HepG2 (cell line): ENCODE data around the gene ACAP3. TPM values are rescaled to one million over a fixed set of nuclear protein-coding genes. Genes with fewer than 3 reads are reported as not detected.

Experiments
- ATRX ChIP-seq: sonication (generic); formaldehyde crosslinking; IDR thresholded peaks from 2 replicates; pipeline ENCODE4 v1.4.0; 2020; ENCODE audit warnings: missing genetic modification reagents, borderline replicate concordance
- ELF3 ChIP-seq: IDR thresholded peaks from 2 replicates; pipeline ENCODE4 v1.6.1; 2016; ENCODE audit warnings: missing genetic modification reagents, missing compliant biosample characterization
- HNRNPLL ChIP-seq: fragments of 200-400 bp; formaldehyde crosslinking; IDR thresholded peaks from 2 replicates; pipeline ENCODE4 v1.6.1; 2017; ENCODE audit warnings: mild to moderate bottlenecking, low read depth, low read length; ENCODE audit not compliant: poor library complexity, severe bottlenecking
- KLF13 ChIP-seq: sonication (generic); formaldehyde crosslinking; IDR thresholded peaks from 2 replicates; pipeline ENCODE4 v1.4.0; 2020; ENCODE audit warnings: mild to moderate bottlenecking, missing genetic modification reagents
- MTF2 ChIP-seq: sonication (generic); formaldehyde crosslinking; IDR thresholded peaks from 2 replicates; pipeline ENCODE4 v1.5.0; 2020; ENCODE audit warnings: missing genetic modification reagents, borderline replicate concordance
- NFIC ChIP-seq: IDR thresholded peaks from 2 replicates; pipeline ENCODE4 v1.6.1; 2012; ENCODE audit warnings: mild to moderate bottlenecking, low read length, inconsistent platforms
- NKX3-1 ChIP-seq: sonication (generic); formaldehyde crosslinking; IDR thresholded peaks from 2 replicates; pipeline ENCODE4 v1.5.0; 2020; ENCODE audit warnings: missing genetic modification reagents
- PPARG ChIP-seq: conservative IDR thresholded peaks from 2 replicates; pipeline ENCODE4 v1.6.1; 2016; ENCODE audit warnings: missing biosample characterization, missing genetic modification reagents
- RFX1 ChIP-seq: fragments of 450-650 bp; IDR thresholded peaks from 2 replicates; pipeline ENCODE4 v1.6.1; 2017
- SIX1 ChIP-seq: sonication (generic); formaldehyde crosslinking; IDR thresholded peaks from 2 replicates; pipeline ENCODE4 v1.4.0; 2020; ENCODE audit warnings: missing genetic modification reagents, borderline replicate concordance
- TBX3 ChIP-seq: fragments of 450-650 bp; IDR thresholded peaks from 2 replicates; pipeline ENCODE4 v1.6.1; 2017; ENCODE audit warnings: antibody characterized with exemption, mild to moderate bottlenecking, inconsistent platforms, borderline replicate concordance
- U2AF1 ChIP-seq: fragments of 200-400 bp; formaldehyde crosslinking; optimal IDR thresholded peaks from 2 replicates; pipeline ENCODE3; 2017; ENCODE audit warnings: mild to moderate bottlenecking, low read depth, low read length
- YEATS4 ChIP-seq: sonication (generic); formaldehyde crosslinking; IDR thresholded peaks from 2 replicates; pipeline ENCODE4 v1.4.0; 2020; ENCODE audit warnings: missing genetic modification reagents, borderline replicate concordance
- ZFY ChIP-seq: sonication (generic); formaldehyde crosslinking; IDR thresholded peaks from 2 replicates; pipeline ENCODE4 v1.4.0; 2020; ENCODE audit warnings: missing genetic modification reagents
- ZNF143 ChIP-seq: sonication (generic); formaldehyde crosslinking; IDR thresholded peaks from 2 replicates; pipeline ENCODE4 v1.4.0; 2020; ENCODE audit warnings: missing genetic modification reagents
- ZNF296 ChIP-seq: sonication (generic); formaldehyde crosslinking; conservative IDR thresholded peaks from 2 replicates; pipeline ENCODE4 v1.5.0; 2020; ENCODE audit warnings: mild to moderate bottlenecking, missing genetic modification reagents
- ZNF501 ChIP-seq: sonication (generic); formaldehyde crosslinking; IDR thresholded peaks from 2 replicates; pipeline ENCODE4 v1.5.1; 2020; ENCODE audit warnings: mild to moderate bottlenecking, moderate library complexity, missing genetic modification reagents
- ZNF546 ChIP-seq: sonication (generic); formaldehyde crosslinking; conservative IDR thresholded peaks from 2 replicates; pipeline ENCODE4 v1.8.1; 2023; ENCODE audit warnings: mild to moderate bottlenecking, missing genetic modification reagents
- ZNF577 ChIP-seq: sonication (generic); formaldehyde crosslinking; IDR thresholded peaks from 2 replicates; pipeline ENCODE4 v1.4.0; 2020; ENCODE audit warnings: mild to moderate bottlenecking, low read depth, missing genetic modification reagents, borderline replicate concordance
- ZNF766 ChIP-seq: sonication (generic); formaldehyde crosslinking; IDR thresholded peaks from 2 replicates; pipeline ENCODE4 v1.5.0; 2020; ENCODE audit warnings: missing genetic modification reagents, borderline replicate concordance
- ZNF777 ChIP-seq: sonication (generic); formaldehyde crosslinking; IDR thresholded peaks from 2 replicates; pipeline ENCODE4 v1.4.0; 2020; ENCODE audit warnings: missing genetic modification reagents
- polyA plus RNA-seq, 8 experiments: library from polyadenylated mRNA; depleted of rRNA in 3 of 8; stranded (reverse) in 7 of 8; unstranded in 1 of 8; fragments of >200 nt; fragmentation: Illumina TruSeq in 4 of 8; extraction: Trizol in 4 of 8; gene quantifications; 2 replicates each; pipeline versions ENCODE4 v1.2.1 to v1.2.3, GENCODE V29; 2011 to 2016; ENCODE audit warnings: low read depth in 4 of 8, missing spikeins in 1 of 8, mixed read lengths in 1 of 8; ENCODE audit not compliant: insufficient read depth in 1 of 8
- total RNA-seq, 5 experiments: library from RNA; depleted of rRNA; stranded (reverse); fragments of >200 nt; fragmentation: Illumina TruSeq; extraction: Trizol; gene quantifications; 2 replicates each; pipeline ENCODE4 v1.2.3, GENCODE V29; 2016; ENCODE audit warnings: low read depth in 1 of 5
- TF ChIP-seq, protein P1 (sequence below): IDR thresholded peaks from 2 replicates; pipeline ENCODE4 v1.6.1; 2016; ENCODE audit warnings: missing compliant biosample characterization, missing genetic modification reagents, borderline replicate concordance
- TF ChIP-seq, protein P2 (sequence below): sonication (generic); formaldehyde crosslinking; IDR thresholded peaks from 2 replicates; pipeline ENCODE4 v1.8.1; 2023; ENCODE audit warnings: missing genetic modification reagents, mild to moderate bottlenecking, borderline replicate concordance
- TF ChIP-seq, protein P3 (sequence below): sonication (generic); formaldehyde crosslinking; IDR thresholded peaks from 2 replicates; pipeline ENCODE4 v1.5.0; 2020; ENCODE audit warnings: missing genetic modification reagents, mild to moderate bottlenecking, borderline replicate concordance
- TF ChIP-seq, protein P4 (sequence below): sonication (generic); formaldehyde crosslinking; IDR thresholded peaks from 2 replicates; pipeline ENCODE4 v1.4.0; 2020; ENCODE audit warnings: mild to moderate bottlenecking, missing genetic modification reagents

The ACAP3 gene
- total and polyA plus RNA-seq, 2 of the 13 experiments (the other 11 are each of a cell fraction or from before 2014, with no cell fraction given), result 29.4 to 50.8 TPM

DNA sequence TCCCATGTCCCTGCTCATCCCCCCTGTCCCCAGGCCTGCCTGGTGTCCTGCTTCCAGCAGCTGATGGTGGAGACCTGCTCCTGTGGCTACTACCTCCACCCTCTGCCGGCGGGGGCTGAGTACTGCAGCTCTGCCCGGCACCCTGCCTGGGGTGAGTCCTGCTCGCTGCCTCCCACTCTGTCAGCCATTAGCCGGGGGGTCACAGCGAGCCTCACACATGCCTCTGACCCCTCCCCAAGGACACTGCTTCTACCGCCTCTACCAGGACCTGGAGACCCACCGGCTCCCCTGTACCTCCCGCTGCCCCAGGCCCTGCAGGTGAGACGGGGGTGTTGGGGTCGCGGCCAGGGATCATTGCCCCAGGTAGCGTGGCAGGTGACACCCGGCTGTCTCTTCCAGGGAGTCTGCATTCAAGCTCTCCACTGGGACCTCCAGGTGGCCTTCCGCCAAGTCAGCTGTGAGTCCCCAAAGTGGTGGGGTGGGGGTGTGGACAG lies 17.4 kb downstream of the ACAP3 start (continued):
- TF ChIP-seq ATRX (CRISPR knock-in tag) (no peak), SIX1 (CRISPR knock-in tag) (no peak), ZNF296 (CRISPR knock-in tag) (no peak), NFIC (no peak), ZNF777 (CRISPR knock-in tag) (no peak), ELF3 (CRISPR knock-in tag) (no peak), ZNF546 (CRISPR knock-in tag) (no peak), PPARG (no peak), ZNF766 (no peak), TBX3 (no peak), NKX3-1 (CRISPR knock-in tag) (no peak), ZFY (peak; percentile 18; the same call in 1 of the 2 replicates), MTF2 (no peak), ZNF143 (CRISPR knock-in tag) (no peak), KLF13 (CRISPR knock-in tag) (no peak), ZNF577 (CRISPR knock-in tag) (no peak), YEATS4 (CRISPR knock-in tag) (no peak), HNRNPLL (no peak), U2AF1 (no peak), RFX1 (no peak), ZNF501 (CRISPR knock-in tag) (no peak)
- TF ChIP-seq, protein P1, sequence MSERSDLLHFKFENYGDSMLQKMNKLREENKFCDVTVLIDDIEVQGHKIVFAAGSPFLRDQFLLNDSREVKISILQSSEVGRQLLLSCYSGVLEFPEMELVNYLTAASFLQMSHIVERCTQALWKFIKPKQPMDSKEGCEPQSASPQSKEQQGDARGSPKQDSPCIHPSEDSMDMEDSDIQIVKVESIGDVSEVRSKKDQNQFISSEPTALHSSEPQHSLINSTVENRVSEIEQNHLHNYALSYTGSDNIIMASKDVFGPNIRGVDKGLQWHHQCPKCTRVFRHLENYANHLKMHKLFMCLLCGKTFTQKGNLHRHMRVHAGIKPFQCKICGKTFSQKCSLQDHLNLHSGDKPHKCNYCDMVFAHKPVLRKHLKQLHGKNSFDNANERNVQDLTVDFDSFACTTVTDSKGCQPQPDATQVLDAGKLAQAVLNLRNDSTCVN (CRISPR knock-in tag), result no peak
- TF ChIP-seq, protein P2, sequence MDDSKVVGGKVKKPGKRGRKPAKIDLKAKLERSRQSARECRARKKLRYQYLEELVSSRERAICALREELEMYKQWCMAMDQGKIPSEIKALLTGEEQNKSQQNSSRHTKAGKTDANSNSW (CRISPR knock-in tag), result no peak
- TF ChIP-seq, protein P3, sequence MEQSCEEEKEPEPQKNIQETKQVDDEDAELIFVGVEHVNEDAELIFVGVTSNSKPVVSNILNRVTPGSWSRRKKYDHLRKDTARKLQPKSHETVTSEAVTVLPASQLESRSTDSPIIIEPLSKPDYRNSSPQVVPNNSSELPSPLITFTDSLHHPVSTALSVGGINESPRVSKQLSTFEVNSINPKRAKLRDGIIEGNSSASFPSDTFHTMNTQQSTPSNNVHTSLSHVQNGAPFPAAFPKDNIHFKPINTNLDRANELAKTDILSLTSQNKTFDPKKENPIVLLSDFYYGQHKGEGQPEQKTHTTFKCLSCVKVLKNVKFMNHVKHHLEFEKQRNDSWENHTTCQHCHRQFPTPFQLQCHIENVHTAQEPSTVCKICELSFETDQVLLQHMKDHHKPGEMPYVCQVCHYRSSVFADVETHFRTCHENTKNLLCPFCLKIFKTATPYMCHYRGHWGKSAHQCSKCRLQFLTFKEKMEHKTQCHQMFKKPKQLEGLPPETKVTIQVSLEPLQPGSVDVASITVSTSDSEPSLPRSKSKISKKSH, result 0 out of 2 replicates have a peak, but pooled peaks have one; percentile 31
- TF ChIP-seq, protein P4, sequence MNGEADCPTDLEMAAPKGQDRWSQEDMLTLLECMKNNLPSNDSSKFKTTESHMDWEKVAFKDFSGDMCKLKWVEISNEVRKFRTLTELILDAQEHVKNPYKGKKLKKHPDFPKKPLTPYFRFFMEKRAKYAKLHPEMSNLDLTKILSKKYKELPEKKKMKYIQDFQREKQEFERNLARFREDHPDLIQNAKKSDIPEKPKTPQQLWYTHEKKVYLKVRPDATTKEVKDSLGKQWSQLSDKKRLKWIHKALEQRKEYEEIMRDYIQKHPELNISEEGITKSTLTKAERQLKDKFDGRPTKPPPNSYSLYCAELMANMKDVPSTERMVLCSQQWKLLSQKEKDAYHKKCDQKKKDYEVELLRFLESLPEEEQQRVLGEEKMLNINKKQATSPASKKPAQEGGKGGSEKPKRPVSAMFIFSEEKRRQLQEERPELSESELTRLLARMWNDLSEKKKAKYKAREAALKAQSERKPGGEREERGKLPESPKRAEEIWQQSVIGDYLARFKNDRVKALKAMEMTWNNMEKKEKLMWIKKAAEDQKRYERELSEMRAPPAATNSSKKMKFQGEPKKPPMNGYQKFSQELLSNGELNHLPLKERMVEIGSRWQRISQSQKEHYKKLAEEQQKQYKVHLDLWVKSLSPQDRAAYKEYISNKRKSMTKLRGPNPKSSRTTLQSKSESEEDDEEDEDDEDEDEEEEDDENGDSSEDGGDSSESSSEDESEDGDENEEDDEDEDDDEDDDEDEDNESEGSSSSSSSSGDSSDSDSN (CRISPR knock-in tag), result no peak
